ENCODE measurements around the gene RASSF8.

- TF ChIP-seq POLR2A (IDR thresholded peaks at IDR 0.05; ENCODE audit: low read length) (no peak), GATA1 (IDR thresholded peaks at IDR 0.05; ENCODE audit: low read depth, low read length) (no peak)
These were observed 78.4 kb downstream of the RASSF8 start for GRCh38 chr12:26036877-26037276.

Data from erythroblast (primary cell).